ENCODE data around the gene CCDC97.

The CCDC97 gene

GRCh38 chr19:41318696-41319499 is 8.9 kb downstream of the CCDC97 start:
- DNase-seq, result no peak

GRCh38 chr19:41319500-41320184 is 9.7 kb downstream of the CCDC97 start:
- no peak for DNase-seq

- DNase-seq, result no peak
Measured at GRCh38 chr19:41320185-41320518, 10.2 kb downstream of the CCDC97 start.

- no peak for DNase-seq
Measured at GRCh38 chr19:41320568-41320967, 10.6 kb downstream of the CCDC97 start.

GRCh38 chr19:41321204-41321599 is 11.2 kb downstream of the CCDC97 start:
- DNase-seq, result no peak

- peak in 3 of 56 donors; percentile 12 to 29 (median 18) for DNase-seq
Measured at GRCh38 chr19:41321600-41322270, 11.8 kb downstream of the CCDC97 start.

- no peak for DNase-seq
Measured at GRCh38 chr19:41322451-41322850, 12.5 kb downstream of the CCDC97 start.

- DNase-seq, result no peak
Measured at GRCh38 chr19:41323023-41323422, 13.1 kb downstream of the CCDC97 start.

GRCh38 chr19:41323430-41324125 is 13.6 kb downstream of the CCDC97 start:
- peak in 3 of 56 donors; percentile 14 to 40 (median 24) for DNase-seq

GRCh38 chr19:41324231-41324702 is 14.3 kb downstream of the CCDC97 start:
- peak in 1 of 56 donors; percentile 38 for DNase-seq

GRCh38 chr19:41324921-41325639 is 15.1 kb downstream of the CCDC97 start:
- DNase-seq, result peak in 6 of 56 donors; percentile 22 to 45 (median 37)

GRCh38 chr19:41325640-41325946 is 15.6 kb downstream of the CCDC97 start:
- peak in 3 of 56 donors; percentile 18 to 42 (median 33) for DNase-seq

GRCh38 chr19:41325947-41326706 is 16.2 kb downstream of the CCDC97 start:
- DNase-seq, result peak in 12 of 56 donors; percentile 7 to 54 (median 40)

- peak in 2 of 56 donors; percentile 10 to 30 for DNase-seq
Measured at GRCh38 chr19:41327076-41327575, 17.2 kb downstream of the CCDC97 start.

- DNase-seq, result peak in 19 of 56 donors; percentile 6 to 57 (median 28)
Measured at GRCh38 chr19:41327576-41328156, 17.7 kb downstream of the CCDC97 start.

GRCh38 chr19:41328157-41328841 is 18.3 kb downstream of the CCDC97 start:
- peak in 2 of 56 donors; percentile 16 to 42 for DNase-seq

GRCh38 chr19:41328842-41329225 is 18.9 kb downstream of the CCDC97 start:
- peak in 8 of 56 donors; percentile 11 to 46 (median 30) for DNase-seq

- DNase-seq, result no peak
Measured at GRCh38 chr19:41330481-41330880, 20.5 kb downstream of the CCDC97 start.

All from amygdala (tissue), 56 donors.